Activated B cell treated with CpG ODN at 0.5 μM for 24 hours (primary cell): Measurements from ENCODE around the gene CHN1. TPM values are rescaled to one million over a fixed set of nuclear protein-coding genes. Genes with fewer than 3 reads are reported as not detected.

Experiments used
- ATAC-seq: fragments of 200-7000 bp; cut with Tn5 transposase; one replicate; pipeline ENCODE4 v1.10.0; 2021; ENCODE audit warnings: low read depth, mild to moderate bottlenecking, moderate library complexity
- CTCF ChIA-PET: fragments of 350-600 bp; sonication (Branson Sonifier 250); formaldehyde crosslinking; loops from one replicate; lab custom pipeline; 2021; ENCODE audit warnings: antibody characterized with exemption; lab: Charles Lee
- POLR2A ChIA-PET: fragments of 350-600 bp; sonication (Branson Sonifier 250); formaldehyde crosslinking; loops from one replicate; lab custom pipeline; 2021; ENCODE audit warnings: antibody characterized with exemption; lab: Charles Lee
- DNase-seq: peaks from one replicate; pipeline ENCODE4 v3.0.0; 2022
- H3K27ac Mint-ChIP-seq: one replicate; pipeline ENCODE4 v1.8.0; 2020; ENCODE audit warnings: mixed read lengths
- H3K27me3 Mint-ChIP-seq: one replicate; pipeline ENCODE4 v1.8.0; 2021; ENCODE audit warnings: mixed read lengths
- H3K36me3 Mint-ChIP-seq: one replicate; pipeline ENCODE4 v1.8.0; 2021; ENCODE audit warnings: low read depth, mixed read lengths
- H3K4me1 Mint-ChIP-seq: one replicate; pipeline ENCODE4 v1.8.0; 2021; ENCODE audit warnings: mixed read lengths
- H3K4me3 Mint-ChIP-seq: one replicate; pipeline ENCODE4 v1.8.0; 2020; ENCODE audit warnings: mild to moderate bottlenecking, mixed read lengths
- H3K9me3 Mint-ChIP-seq: one replicate; pipeline ENCODE4 v1.8.0; 2020; ENCODE audit warnings: mixed read lengths
- CTCF ChIP-seq: fragments of 200-600 bp; IDR thresholded peaks from one replicate; pipeline ENCODE4 v1.8.0; 2022; ENCODE audit warnings: antibody characterized with exemption, mild to moderate bottlenecking
- intact Hi-C: fragments of 100-400 bp; cut with micrococcal nuclease; formaldehyde crosslinking; loops from one replicate; pipeline ENCODE4 v1.15.1; 2024
- total RNA-seq: library from RNA; stranded (reverse); gene quantifications from 2 replicates; pipeline ENCODE4 v1.2.3, GENCODE V29; 2022

CHN1 gene
- total RNA-seq, 1 donor from 2014 or later = 0.80 TPM

GRCh38 chr2:174929786-174930185, 75.4 kb downstream of the CHN1 start:
- CTCF ChIA-PET = no interaction called here

GRCh38 chr2:174925046-174925784, 80.0 kb downstream of the CHN1 start:
- H3K4me3 Mint-ChIP-seq = no peak overlapping the region
- TF ChIP-seq CTCF = no peak
- no peaks in the 10 kb centered on the region for H3K4me1 Mint-ChIP-seq
- no peaks in the 10 kb centered on the region for H3K36me3 Mint-ChIP-seq
- DNase-seq = no peak
- CTCF ChIA-PET = no interaction called here
- H3K27me3 Mint-ChIP-seq = no peaks in the 10 kb centered on the region
- intact Hi-C loops = no loop called here
- POLR2A ChIA-PET = no interaction called here
- ATAC-seq = no peak
- no peak overlapping the region for H3K27ac Mint-ChIP-seq
- no peaks in the 10 kb centered on the region for H3K9me3 Mint-ChIP-seq

More at GRCh38 chr2:174929786-174930185, 75.4 kb downstream of the CHN1 start:
- H3K4me3 Mint-ChIP-seq = no peak overlapping the region
- H3K9me3 Mint-ChIP-seq = no peaks in the 10 kb centered on the region
- H3K27me3 Mint-ChIP-seq = no peaks in the 10 kb centered on the region
- ATAC-seq = no peak
- no peak for DNase-seq
- no peaks in the 10 kb centered on the region for H3K4me1 Mint-ChIP-seq
- H3K27ac Mint-ChIP-seq = no peak overlapping the region
- TF ChIP-seq CTCF = no peak
- intact Hi-C loops = no loop called here
- no peaks in the 10 kb centered on the region for H3K36me3 Mint-ChIP-seq
- POLR2A ChIA-PET = no interaction called here

GRCh38 chr2:174924061-174924693, 81.0 kb downstream of the CHN1 start:
- CTCF ChIA-PET = no interaction called here
- intact Hi-C loops = no loop called here
- ATAC-seq (no peak), DNase-seq (no peak)
- Mint-ChIP-seq H3K9me3 (no peaks in the 10 kb centered on the region), H3K36me3 (no peaks in the 10 kb centered on the region), H3K27me3 (no peaks in the 10 kb centered on the region), H3K4me3 (no peak overlapping the region), H3K27ac (no peak overlapping the region), H3K4me1 (no peaks in the 10 kb centered on the region)
- POLR2A ChIA-PET = no interaction called here
- TF ChIP-seq CTCF = no peak

- CTCF ChIA-PET = no interaction called here
Observed at GRCh38 chr2:174919947-174920595, 85.1 kb downstream of the CHN1 start.

More at GRCh38 chr2:174919947-174920595, 85.1 kb downstream of the CHN1 start:
- no peaks in the 10 kb centered on the region for H3K4me1 Mint-ChIP-seq
- H3K9me3 Mint-ChIP-seq = no peaks in the 10 kb centered on the region
- ATAC-seq (no peak), DNase-seq (no peak)
- no peak overlapping the region for H3K4me3 Mint-ChIP-seq
- H3K27me3 Mint-ChIP-seq = no peaks in the 10 kb centered on the region
- H3K36me3 Mint-ChIP-seq = no peaks in the 10 kb centered on the region
- intact Hi-C loops = no loop called here
- POLR2A ChIA-PET = no interaction called here
- H3K27ac Mint-ChIP-seq = no peak overlapping the region
- no peak for TF ChIP-seq CTCF
